ENCODE measurements around the gene GPR137C. TPM values are rescaled to one million over a fixed set of nuclear protein-coding genes. Genes with fewer than 3 reads are reported as not detected.

GPR137C gene
- total and polyA plus RNA-seq, 10 of the 15 experiments (the other 5 are each of a cell fraction or from before 2014, with no cell fraction given), result 0.03 to 0.72 (median 0.22) TPM

DNA sequence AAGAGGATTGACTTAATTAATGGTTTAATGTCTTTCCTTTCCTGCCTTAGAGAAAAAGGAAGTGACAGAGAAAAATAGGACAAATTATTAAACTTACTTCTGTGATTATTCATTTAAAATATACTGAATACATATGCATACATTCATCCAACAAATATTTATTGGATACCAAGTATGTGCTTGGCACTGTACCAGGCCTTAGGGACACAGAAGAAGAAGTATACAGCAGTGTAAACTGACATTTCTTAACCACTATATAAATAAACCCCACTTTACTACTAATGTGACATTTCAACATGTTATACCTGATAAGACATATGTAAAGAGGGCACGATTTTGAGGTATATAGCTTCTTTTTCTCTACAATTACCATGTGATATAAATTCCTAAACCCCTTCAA is 89.1 kb downstream of the GPR137C start:
- Histone ChIP-seq H3K79me2 (ENCODE audit: control insufficient read depth, insufficient read depth, low read length) (no peaks in the 10 kb centered on the region), H3K4me1 (ENCODE audit: control insufficient read depth, insufficient read depth, low read length) (no peaks in the 10 kb centered on the region), H2AFZ (ENCODE audit: control insufficient read depth, low read depth, low read length) (no peak overlapping the region), H3K27me3 (replicated peaks in 1 of 2; ENCODE audit: control insufficient read depth in 2 of 2, insufficient read depth in 2 of 2, low read length in 1 of 2) (no peaks in the 10 kb centered on the region), H4K20me1 (ENCODE audit: control insufficient read depth, insufficient read depth) (no peaks in the 10 kb centered on the region), H3K9ac (ENCODE audit: control insufficient read depth, insufficient read depth, low read length) (no peak overlapping the region), H3K27ac (ENCODE audit: control insufficient read depth, insufficient read depth) (no peak overlapping the region), H3K36me3 (ENCODE audit: control insufficient read depth in 2 of 2, insufficient read depth in 2 of 2, low read length in 1 of 2) (peaks cover 4 to 8% of the 10 kb centered on the region in 2 experiments; a peak in 3 of 4 replicates), H3K9me3 (replicated peaks; ENCODE audit: control insufficient read depth, insufficient read depth, low read length) (no peaks in the 10 kb centered on the region), H3K4me2 (ENCODE audit: control insufficient read depth, insufficient read depth) (no peak overlapping the region), H3K4me3 (no peak overlapping the region)
- 100% methylated on average over 1 of the region's 1 CpG for WGBS (ENCODE audit: insufficient coverage, insufficient replicate concordance, low lambda C conversion rate, missing lambda C conversion rate)
- POLR2A ChIA-PET, result no interaction called here
- CTCF ChIA-PET, result interaction anchor here (1.6 kb wide), 1 partner anchor 25 kb away, joined by 3 read pairs; no protein-coding TSS in a partner anchor
- BruUV-seq (replicated peaks), result no TSS peak
- FAIRE-seq (no peak), ATAC-seq (no peak), DNase-seq (ENCODE audit: low read depth, low spot score) (no peak)
- RAD21 ChIA-PET (ENCODE audit: unreplicated experiment), result no interaction called here
- intact Hi-C loops (cut with micrococcal nuclease; ENCODE audit: unreplicated experiment) (no loop called here), in situ Hi-C loops (cut with MboI) (no loop called here)
- TF ChIP-seq HDAC6 (IDR thresholded peaks at IDR 0.05; ENCODE audit: unreplicated experiment) (no peak), SRF (IDR thresholded peaks at IDR 0.05; ENCODE audit: low read depth in 2 of 2, low read length in 2 of 2) (no peak), HDGF (IDR thresholded peaks at IDR 0.05) (no peak), POLR2A (IDR thresholded peaks at IDR 0.05; ENCODE audit: low read depth, low read length) (no peak), MYC (IDR thresholded peaks at IDR 0.05; ENCODE audit: insufficient read depth, insufficient read length, insufficient replicate concordance, low read length, severe bottlenecking) (no peak)
- SMC1A ChIA-PET (ENCODE audit: uncharacterized antibody, unreplicated experiment), result interaction anchor here (0.7 to 1.0 kb wide), 2 partner anchors 9 to 67 kb away, joined by 3 read pairs; no protein-coding TSS in a partner anchor

DNA sequence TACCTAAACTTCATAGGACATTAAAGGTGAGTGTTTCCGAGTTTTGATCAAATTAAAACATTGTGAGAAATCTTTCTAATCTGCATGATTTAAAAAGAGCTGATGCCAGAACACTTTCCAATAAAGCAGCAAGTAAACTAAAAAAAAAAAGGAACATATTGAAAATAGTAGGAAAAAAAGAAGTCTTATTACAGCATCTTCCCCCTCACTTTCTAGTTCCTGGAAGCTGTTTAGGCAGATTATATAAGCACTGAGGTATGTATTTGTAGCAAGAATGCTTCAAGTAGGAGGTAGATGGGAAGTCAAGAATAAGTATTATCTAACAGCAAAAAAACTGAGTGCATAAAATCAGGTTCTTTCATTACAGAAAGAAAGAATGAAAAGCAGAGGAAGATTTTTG is 96.9 kb downstream of the GPR137C start:
- Histone ChIP-seq H3K9ac (ENCODE audit: control insufficient read depth, insufficient read depth, low read length) (no peak overlapping the region), H3K4me3 (no peak overlapping the region), H3K4me2 (ENCODE audit: control insufficient read depth, insufficient read depth) (no peak overlapping the region), H4K20me1 (ENCODE audit: control insufficient read depth, insufficient read depth) (no peaks in the 10 kb centered on the region), H3K27ac (ENCODE audit: control insufficient read depth, insufficient read depth) (no peak overlapping the region), H3K79me2 (ENCODE audit: control insufficient read depth, insufficient read depth, low read length) (no peaks in the 10 kb centered on the region), H3K27me3 (replicated peaks in 1 of 2; ENCODE audit: control insufficient read depth in 2 of 2, insufficient read depth in 2 of 2, low read length in 1 of 2) (no peaks in the 10 kb centered on the region), H3K9me3 (replicated peaks; ENCODE audit: control insufficient read depth, insufficient read depth, low read length) (no peaks in the 10 kb centered on the region), H3K36me3 (ENCODE audit: control insufficient read depth in 2 of 2, insufficient read depth in 2 of 2, low read length in 1 of 2) (peaks cover 1 to 22% of the 10 kb centered on the region in 2 experiments; a peak in 3 of 4 replicates), H2AFZ (ENCODE audit: control insufficient read depth, low read depth, low read length) (no peak overlapping the region), H3K4me1 (ENCODE audit: control insufficient read depth, insufficient read depth, low read length) (no peaks in the 10 kb centered on the region)
- ChIA-PET SMC1A (ENCODE audit: uncharacterized antibody, unreplicated experiment) (no interaction called here), CTCF (no interaction called here), POLR2A (no interaction called here), RAD21 (ENCODE audit: unreplicated experiment) (interaction anchor here (0.9 kb wide), 1 partner anchor 15 kb away, joined by 3 read pairs; no protein-coding TSS in a partner anchor)
- TF ChIP-seq, protein P1, sequence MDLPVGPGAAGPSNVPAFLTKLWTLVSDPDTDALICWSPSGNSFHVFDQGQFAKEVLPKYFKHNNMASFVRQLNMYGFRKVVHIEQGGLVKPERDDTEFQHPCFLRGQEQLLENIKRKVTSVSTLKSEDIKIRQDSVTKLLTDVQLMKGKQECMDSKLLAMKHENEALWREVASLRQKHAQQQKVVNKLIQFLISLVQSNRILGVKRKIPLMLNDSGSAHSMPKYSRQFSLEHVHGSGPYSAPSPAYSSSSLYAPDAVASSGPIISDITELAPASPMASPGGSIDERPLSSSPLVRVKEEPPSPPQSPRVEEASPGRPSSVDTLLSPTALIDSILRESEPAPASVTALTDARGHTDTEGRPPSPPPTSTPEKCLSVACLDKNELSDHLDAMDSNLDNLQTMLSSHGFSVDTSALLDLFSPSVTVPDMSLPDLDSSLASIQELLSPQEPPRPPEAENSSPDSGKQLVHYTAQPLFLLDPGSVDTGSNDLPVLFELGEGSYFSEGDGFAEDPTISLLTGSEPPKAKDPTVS (IDR thresholded peaks at IDR 0.05; ENCODE audit: low read depth, low read length), result no peak
- intact Hi-C loops (cut with micrococcal nuclease; ENCODE audit: unreplicated experiment), result no loop called here
- DNase-seq (ENCODE audit: low read depth, low spot score) (no peak), FAIRE-seq (no peak), ATAC-seq (no peak)
- BruUV-seq (replicated peaks), result no TSS peak
- in situ Hi-C loops (cut with MboI), result no loop called here
- 100% methylated on average over 1 of the region's 1 CpG for WGBS (ENCODE audit: insufficient coverage, insufficient replicate concordance, low lambda C conversion rate, missing lambda C conversion rate)

Measured in GM12878 (cell line).